HG03354 (cell line): ENCODE results near the gene VARS1.
"Not testable (repeated sequence)": the region's sequence is repeated elsewhere in the genome, so short reads cannot be mapped to it uniquely, and the experiment has no call there.

Source experiments
- ATAC-seq: cut with Tn5 transposase; IDR thresholded peaks from one replicate; pipeline ENCODE4 v1.9.1; 2021; ENCODE audit warnings: mild to moderate bottlenecking; ENCODE audit not compliant: unreplicated experiment, poor library complexity, severe bottlenecking

Gene VARS1

DNA sequence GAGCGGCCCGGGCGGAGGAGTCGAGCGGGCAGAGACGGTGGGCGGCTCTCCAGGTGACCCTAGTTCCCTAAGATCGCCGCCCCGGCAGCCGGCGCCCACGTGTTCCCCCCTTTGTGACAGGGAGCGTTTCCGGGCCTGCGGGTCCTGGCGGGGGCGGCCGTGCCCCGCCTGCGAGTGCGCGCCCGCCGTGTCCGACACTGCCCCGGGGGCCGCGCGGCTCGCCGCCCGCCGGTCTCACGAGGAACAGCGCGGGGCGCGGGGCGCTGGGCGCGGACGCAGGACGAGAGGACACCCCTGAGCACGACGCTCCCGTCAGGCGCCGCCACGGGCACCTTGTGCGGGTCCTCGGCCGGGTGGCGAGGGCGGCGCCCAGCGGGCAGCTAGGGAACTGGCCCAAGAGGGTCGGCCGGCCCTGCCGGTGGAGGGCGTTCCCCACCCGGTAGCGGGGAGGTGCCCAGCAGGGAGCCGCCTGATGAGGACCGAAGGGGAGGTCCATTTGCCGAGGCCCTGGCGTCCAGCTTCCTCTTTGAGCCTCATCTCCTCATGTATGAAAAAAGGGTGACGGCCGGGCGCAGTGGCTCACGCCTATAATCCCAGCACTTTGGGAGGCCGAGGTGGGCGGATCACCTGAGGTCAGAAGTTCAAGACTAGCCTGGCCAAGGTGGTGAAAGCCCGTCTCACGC lies at the start of gene VARS1:
VARS1 (minus strand) TSS at position 137 of the 683 bp plus-strand sequence. CDS start 535 bp downstream, outside the sequence.
- ATAC-seq: peak; percentile 73

DNA sequence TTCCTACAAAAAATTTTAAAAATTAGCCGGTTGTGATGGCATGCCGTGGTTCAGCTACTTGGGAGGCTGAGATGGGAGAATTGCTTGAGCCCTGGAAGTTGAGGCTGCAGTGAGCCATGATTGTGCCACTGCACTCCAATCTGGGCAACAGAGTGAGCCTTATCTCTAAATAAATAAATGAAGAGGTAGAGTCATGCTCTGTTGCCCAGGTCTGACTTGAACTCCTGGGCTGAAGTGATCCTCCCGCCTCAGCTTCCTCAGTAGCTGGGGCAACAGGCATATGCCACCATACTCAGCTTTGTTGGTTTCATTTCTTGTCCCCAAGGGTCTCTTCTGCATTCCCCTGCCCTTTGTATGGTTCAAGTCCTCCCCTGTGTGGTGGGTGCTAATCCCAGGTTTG lies 49.0 kb upstream of the VARS1 start:
- no peak for ATAC-seq

DNA sequence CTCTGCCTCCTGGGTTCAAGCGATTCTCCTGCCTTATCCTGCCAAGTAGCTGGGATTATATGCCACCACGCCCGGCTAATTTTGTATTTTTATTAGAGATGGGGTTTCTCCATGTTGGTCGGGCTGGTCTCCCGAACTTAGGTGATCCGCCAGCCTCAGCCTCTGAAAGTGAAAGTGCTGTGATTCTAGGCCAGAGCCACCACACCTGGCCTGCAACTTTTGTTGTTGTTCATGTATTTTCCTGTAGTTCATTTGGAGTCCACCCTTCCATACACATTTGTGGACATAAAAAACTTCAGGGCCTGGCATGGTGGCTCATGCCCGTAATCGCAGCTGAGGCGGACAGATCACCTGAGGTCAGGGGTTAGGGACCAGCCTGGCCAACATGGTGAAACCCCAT lies 46.5 kb upstream of the VARS1 start:
- no peak for ATAC-seq

DNA sequence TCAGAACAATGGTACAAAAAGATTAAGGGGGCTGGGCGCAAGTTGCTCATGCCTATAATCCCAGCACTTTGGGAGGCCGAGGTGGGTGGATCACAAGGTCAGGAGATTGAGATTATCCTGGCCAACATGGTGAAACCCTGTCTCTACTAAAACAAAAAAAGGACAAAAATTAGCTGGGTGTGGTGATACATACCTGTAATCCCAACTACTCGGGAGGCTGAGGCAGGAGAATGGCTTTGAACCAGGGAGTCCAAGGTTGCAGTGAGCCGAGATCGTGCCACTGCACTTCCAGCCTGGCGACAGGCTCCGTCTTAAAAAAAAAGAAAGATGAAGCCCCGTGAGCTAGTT lies 44.2 kb upstream of the VARS1 start:
- not testable (repeated sequence) for ATAC-seq

DNA sequence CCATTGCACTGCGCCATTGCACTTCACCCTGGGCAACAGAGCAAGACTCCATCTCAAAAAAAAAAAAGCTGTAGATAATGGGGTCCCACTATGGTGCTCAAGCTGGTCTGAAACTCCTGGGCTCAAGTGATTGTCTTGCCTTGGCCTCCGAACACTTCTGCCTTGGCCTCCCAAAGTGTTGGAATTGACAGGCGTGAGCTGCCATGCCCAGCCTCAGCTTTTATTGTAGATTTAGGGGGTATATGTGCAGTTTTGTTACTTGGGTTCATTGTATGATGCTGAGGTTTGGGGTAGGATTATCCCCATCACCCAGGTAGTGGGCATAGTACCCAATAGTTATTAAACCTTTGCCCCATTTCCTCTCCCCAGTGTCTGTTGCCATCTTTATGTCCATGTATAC lies 43.4 kb upstream of the VARS1 start:
- ATAC-seq: no peak

DNA sequence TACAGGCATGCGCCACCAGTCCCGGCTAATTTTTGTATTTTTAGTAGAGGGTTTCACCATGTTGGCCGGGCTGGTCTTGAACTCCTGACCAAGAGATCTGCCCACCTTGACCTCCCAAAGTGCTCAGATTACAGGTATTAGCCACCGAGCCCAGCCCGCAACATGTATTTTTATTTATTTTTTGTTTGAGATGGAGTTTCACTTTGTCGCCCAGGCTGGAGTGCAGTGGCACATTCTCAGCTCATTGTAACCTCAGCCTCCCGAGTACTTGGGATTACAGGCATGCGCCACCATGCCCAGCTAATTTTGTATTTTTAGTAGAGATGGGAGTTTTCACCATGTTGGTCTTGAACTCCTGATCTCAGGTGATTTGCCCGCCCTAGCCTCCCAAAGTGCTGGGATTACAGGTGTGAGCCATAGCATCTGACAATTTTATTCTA lies 42.6 kb upstream of the VARS1 start:
- ATAC-seq: not testable (repeated sequence)

DNA sequence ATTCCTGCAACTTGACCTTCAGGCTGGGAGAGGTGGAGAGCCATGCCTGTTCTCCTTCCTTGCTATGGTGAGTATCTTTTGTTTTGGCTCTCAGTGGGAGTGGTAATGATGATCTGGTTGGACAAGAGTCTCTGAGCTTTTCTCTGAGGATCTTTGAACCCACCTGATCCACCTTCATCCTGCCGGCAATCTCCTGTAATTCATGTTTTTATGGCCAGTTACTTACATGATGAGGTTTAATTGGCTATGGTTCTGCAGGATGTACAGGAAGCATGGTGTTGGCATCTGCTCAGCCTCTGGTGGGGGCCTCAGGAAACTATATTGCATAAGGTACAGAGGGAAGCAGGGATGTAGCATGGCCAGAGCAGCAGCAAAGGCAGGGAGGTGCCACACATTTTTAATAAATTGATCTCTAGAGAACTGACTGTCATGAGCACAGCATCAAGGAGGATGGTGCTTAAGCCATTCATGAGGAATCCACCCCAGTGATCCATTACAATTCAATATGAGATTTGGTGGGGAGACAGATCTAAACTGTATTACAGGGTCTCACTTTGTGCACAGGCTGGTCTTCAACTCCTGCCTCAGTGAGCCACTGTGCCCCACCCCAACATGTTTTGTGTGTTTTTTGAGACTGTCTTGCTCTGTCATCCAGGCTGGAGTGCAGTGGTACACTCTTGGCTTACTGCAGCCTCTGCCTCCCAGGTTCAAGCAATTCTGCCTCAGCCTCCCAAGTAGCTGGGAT lies 42.0 kb upstream of the VARS1 start:
- ATAC-seq: no peak

DNA sequence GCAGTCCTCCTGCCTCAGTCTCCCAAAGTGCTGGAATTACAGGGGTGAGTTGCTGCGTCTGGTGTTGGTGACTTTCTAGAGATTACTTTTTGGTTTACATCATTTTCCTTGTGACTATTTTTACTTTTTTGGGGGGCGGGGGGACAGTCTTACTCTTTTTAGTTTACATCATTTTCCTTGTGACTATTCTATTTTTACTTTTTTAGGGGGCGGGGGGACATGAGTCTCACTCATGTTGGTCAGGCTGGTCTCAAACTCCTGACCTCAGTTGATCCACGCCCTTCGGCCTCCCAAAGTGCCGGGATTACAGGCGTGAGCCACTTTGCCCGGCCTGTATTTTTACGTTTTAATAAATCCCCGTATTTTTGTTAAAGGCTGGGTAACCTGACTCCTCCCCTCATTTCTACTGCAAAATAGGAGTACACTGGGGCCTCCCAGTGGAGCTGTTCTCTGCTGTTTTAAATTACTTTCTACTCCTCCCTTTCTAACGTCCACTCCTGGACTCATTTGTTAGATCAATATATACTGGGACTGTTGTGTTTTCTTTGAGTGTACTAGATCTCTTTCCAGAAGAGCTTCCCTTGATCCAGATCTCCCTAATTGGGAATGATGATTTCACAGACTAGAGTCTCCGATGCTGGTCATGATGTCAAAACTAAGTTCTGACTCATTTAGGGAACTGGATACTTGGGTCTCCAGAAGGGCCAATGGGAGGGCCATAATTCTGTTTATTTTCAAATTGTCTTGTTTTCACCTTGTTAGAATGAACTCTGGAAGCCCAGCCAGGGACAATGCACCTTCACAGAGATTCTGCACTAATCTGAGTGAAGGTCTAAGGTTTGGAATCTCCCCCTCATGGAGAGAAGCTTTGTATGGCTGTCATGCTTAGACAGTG lies 41.2 kb upstream of the VARS1 start:
- ATAC-seq: no peak

DNA sequence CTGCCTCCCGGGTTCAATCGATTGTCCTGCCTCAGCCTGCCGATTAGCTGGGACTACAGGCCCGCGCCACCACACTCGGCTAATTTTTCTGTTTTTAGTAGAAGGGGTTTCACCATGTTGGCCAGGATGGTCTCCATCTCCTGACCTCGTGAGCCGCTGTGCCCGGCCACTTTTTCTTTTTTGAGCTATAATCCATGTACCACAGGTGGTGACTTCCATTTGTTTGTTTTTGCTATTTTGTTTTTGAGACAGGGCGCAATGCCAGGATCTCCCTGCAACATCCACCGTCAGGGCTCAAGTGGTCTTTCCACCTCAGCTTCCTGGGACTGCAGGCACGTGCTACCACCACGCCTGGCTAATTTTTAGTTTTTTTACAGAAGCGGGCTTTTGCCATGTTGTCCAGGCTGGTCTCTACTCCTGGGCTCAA lies 40.5 kb upstream of the VARS1 start:
- no peak for ATAC-seq

DNA sequence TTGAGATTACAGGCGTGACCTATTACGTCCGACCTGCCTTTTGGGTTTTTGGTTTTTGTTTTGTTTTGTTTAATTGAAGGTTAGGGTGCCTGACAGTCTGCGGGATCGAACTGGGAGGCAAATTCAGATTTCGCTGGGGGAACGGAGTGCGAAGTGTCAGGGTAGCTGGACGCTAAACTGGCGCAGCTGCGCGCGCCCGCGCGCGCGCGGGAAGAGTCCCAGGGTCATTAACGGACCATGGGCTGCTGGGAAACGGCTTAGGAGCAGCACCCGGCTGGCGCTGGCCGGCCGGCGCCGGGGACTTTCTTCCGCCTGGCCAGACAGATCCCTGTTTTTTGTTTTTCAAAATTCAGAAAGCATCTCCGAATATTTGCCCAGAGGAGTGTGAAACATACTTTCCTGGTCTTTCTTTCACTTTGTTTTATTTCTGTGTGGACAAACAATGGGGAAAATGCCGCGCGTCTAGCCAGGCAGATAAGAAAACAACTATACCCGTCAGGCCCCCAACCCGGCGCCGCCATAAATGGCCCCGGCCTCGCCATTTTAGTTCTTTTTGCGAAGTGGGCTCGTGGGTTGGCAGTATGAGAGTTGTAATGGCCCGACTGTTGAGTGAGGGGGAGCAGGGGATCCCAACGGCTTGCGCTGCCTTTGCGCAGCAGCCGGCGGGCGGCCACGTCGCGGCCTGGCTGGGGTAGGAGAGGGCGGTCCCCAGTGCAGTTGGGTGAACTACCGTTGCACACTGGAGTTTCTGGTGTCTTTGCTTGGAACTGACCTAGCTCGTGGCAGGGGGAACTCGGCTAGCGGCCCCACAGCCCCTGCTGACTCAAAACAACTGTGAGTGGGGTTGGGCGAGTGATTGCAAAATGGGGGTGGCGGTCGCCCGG lies 39.1 kb upstream of the VARS1 start:
- ATAC-seq: peak; percentile 45

DNA sequence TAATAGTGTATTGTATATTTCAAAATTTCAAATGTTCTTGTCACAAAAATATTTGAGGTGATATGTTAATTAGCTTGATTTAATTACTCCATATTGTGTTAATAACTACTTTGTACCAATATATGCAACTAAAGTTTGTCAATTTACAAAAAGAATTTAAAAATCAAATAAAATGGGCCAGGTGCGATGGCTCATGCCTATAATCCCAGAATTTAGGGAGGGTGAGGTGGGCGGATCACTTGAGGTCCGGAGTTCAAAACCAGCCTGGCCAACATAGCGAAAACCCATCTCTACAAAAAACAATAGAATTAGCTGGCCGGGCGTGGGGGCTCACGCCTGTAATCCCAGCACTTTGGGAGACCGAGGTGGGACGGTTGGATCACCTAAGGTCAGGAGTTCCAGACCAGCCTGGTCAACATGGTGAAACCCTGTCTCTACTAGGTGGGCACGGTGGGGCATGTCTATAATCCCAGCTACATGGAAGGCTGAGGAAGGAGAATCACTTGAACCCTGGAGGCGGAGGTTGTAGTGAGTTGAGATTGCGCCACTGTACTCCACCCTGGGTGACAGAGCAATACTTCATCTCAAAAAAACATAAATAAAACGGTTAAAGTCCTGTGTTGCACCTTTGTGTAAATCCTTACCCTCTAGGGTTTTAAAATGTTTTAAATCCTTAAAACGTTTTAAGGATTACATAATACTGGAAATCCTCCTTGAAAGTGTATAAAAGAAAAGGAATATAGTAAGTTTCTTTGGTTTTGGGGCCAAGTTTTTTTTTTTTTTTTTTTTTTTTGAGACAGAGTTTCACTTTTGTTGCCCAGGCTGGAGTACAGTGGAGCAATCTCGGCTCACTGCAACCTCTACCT lies 36.0 kb upstream of the VARS1 start:
- ATAC-seq: no peak

DNA sequence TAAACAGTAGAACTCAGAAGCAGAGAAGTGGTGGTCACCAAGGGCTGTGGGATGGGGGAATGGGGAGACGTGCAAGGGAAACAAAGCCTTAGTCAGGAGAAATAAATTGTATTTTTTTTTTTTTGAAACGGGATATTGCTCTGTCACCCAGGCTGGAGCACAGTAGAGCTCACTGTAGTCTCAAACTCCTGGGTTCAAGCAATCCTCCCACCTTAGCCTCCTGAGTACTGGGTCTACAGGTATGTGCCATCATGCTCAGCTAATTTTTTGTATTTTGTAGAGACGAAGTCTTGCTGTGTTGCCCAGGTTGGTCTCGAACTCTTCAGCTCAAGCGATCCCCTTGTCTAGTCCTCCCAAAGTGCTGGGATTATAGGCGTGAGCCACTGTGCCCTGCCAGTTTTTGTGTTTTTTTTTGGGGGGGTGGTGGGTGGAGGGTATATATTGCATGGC lies 35.4 kb upstream of the VARS1 start:
- no peak for ATAC-seq

DNA sequence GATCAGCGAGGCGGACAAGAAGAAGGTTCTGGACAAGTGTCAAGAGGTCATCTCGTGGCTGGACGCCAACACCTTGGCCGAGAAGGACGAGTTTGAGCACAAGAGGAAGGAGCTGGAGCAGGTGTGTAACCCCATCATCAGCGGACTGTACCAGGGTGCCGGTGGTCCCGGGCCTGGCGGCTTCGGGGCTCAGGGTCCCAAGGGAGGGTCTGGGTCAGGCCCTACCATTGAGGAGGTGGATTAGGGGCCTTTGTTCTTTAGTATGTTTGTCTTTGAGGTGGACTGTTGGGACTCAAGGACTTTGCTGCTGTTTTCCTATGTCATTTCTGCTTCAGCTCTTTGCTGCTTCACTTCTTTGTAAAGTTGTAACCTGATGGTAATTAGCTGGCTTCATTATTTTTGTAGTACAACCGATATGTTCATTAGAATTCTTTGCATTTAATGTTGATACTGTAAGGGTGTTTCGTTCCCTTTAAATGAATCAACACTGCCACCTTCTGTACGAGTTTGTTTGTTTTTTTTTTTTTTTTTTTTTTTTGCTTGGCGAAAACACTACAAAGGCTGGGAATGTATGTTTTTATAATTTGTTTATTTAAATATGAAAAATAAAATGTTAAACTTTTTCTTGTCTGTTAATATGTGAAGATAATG lies 34.2 kb upstream of the VARS1 start:
- no peak for ATAC-seq

DNA sequence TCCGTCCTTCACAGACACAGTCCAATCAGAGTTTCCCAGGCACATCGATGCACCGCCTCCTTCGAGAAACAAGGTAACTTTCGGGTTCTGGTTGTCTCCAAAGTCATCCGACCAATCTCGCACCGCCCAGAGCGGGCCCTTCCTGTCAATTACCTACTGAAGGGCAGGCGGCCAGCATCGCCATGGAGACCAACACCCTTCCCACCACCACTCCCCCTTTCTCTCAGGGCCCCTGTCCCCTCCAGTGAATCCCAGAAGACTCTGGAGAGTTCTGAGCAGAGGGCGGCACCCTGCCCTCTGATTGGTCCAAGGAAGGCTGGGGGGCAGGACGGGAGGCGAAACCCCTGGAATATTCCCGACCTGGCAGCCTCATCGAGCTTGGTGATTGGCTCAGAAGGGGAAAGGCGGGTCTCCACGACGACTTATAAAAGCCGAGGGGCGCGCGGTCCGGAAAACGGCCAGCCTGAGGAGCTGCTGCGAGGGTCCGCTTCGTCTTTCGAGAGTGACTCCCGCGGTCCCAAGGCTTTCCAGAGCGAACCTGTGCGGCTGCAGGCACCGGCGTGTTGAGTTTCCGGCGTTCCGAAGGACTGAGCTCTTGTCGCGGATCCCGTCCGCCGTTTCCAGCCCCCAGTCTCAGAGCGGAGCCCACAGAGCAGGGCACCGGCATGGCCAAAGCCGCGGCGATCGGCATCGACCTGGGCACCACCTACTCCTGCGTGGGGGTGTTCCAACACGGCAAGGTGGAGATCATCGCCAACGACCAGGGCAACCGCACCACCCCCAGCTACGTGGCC lies 31.9 kb upstream of the VARS1 start, which contains the start of gene HSPA1B:
HSPA1B (plus strand) TSS at position 453 of the 794 bp plus-strand sequence; CDS start at position 666, 213 bp downstream.
- ATAC-seq: peak; percentile 78

DNA sequence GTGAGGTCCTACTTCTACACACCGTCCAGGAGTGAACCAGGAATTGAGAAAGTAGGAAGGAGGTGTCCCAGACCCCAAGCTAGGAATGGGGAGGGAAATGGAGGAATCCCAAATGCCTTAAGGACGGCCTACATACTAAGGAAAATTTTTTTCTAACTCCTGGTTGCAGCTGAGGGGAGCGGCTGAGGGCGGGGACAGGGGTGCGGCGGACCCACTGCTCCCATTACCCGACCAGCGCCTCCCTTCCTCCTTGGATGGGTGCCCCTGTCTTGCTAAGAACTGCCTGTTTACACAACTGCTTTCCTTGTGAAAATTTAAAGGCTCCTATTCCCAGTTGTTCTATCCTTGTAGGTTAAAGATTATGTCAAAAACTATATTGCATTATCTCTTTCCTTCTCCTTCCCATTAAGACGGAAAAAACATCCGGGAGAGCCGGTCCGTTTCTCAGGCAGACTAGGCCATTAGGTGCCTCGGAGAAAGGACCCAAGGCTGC lies 31.3 kb upstream of the VARS1 start:
- peak; percentile 9 for ATAC-seq

DNA sequence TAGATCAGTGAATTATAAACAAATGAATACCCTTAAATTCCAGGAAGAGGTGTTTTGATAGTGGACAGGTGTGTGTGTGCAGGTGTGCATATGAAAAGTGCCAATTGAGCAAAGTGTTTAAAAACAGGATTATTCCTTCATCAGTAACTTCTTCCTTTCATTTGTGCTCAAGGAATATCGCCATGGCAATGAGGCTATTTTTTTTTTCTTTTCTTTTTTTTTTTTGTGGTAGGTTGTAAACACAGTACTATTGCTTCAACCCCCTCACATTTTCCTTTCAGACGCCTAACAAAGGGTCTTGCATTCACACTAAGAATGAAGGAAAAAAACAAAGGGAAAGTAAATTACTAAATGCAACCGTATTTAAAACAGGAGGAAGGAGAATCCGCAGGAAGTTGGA lies 30.0 kb upstream of the VARS1 start:
- ATAC-seq: no peak
